ENCODE measurements around the gene HMCN1.
A peak's percentile ranks its signal among the peaks of the same experiment; 100 is the strongest.
"Not testable (repeated sequence)": the region's sequence is repeated elsewhere in the genome, so short reads cannot be mapped to it uniquely, and the experiment has no call there.

Gene HMCN1

GRCh38 chr1:186207391-186208085 is 473.3 kb downstream of the HMCN1 start:
- no peak overlapping the region for H3K27ac ChIP-seq (ENCODE audit: poor library complexity, severe bottlenecking)
- no peak overlapping the region for H3K4me3 ChIP-seq (ENCODE audit: severe bottlenecking)
- no peaks in the 10 kb centered on the region for H3K9me3 ChIP-seq (ENCODE audit: severe bottlenecking)
- TF ChIP-seq CTCF (IDR thresholded peaks at IDR 0.05; ENCODE audit: poor library complexity, severe bottlenecking) = no peak
- ATAC-seq (ENCODE audit: low read depth) (no peak), DNase-seq (ENCODE audit: low spot score) (no peak)
- H3K4me1 ChIP-seq (ENCODE audit: insufficient read depth, poor library complexity, severe bottlenecking) = no peaks in the 10 kb centered on the region
- H3K27me3 ChIP-seq (ENCODE audit: insufficient read depth, poor library complexity, severe bottlenecking) = no peaks in the 10 kb centered on the region
- H3K36me3 ChIP-seq (ENCODE audit: low read depth) = no peaks in the 10 kb centered on the region

DNA sequence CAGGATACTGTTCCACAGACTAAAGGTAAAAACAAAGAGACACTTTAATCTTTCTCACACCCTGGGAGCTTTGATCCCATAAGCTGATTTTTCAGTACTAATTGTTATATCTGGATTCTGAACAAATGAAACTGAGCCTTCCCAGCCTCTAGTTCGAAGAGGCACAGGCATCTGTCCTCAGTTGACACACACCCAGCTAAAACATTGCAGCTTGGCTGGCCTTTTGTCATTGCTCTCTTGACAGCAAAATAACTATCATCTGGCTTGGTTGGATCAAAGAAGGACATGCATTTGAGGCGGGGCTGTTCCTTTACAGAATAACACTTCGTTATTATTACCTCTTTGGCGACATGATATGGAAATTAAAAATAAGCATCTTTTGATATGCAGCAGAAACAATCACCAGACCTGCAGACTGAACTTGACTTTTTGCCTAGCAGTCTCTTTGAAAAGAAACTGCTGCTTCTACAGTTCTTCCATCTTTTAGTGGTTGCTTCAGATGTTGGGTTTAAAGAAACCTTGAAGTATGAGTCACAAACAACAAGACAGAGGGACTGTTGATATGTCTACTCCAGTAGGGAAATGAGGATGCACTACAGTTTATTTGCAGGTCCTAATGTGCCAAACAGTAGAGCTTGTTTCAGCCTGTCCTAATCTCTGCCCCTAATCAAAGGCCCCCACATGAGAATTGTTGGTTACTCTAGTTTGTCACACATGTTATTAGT is 474.4 kb downstream of the HMCN1 start:
- Histone ChIP-seq H3K4me1 (ENCODE audit: insufficient read depth, poor library complexity, severe bottlenecking) (no peaks in the 10 kb centered on the region), H3K36me3 (ENCODE audit: low read depth) (no peaks in the 10 kb centered on the region), H3K9me3 (ENCODE audit: severe bottlenecking) (no peaks in the 10 kb centered on the region), H3K27me3 (ENCODE audit: insufficient read depth, poor library complexity, severe bottlenecking) (no peaks in the 10 kb centered on the region), H3K27ac (ENCODE audit: poor library complexity, severe bottlenecking) (no peak overlapping the region), H3K4me3 (ENCODE audit: severe bottlenecking) (no peak overlapping the region)
- no peak for TF ChIP-seq CTCF (IDR thresholded peaks at IDR 0.05; ENCODE audit: poor library complexity, severe bottlenecking)
- DNase-seq (ENCODE audit: low spot score) (no peak), ATAC-seq (ENCODE audit: low read depth) (no peak)

- H3K9me3 ChIP-seq (ENCODE audit: severe bottlenecking) = no peaks in the 10 kb centered on the region
- no peak for ATAC-seq (ENCODE audit: low read depth)
- H3K4me3 ChIP-seq (ENCODE audit: severe bottlenecking) = no peak overlapping the region
- no peaks in the 10 kb centered on the region for H3K27me3 ChIP-seq (ENCODE audit: insufficient read depth, poor library complexity, severe bottlenecking)
- H3K36me3 ChIP-seq (ENCODE audit: low read depth) = no peaks in the 10 kb centered on the region
- no peaks in the 10 kb centered on the region for H3K4me1 ChIP-seq (ENCODE audit: insufficient read depth, poor library complexity, severe bottlenecking)
- DNase-seq (ENCODE audit: low spot score) = no peak
- H3K27ac ChIP-seq (ENCODE audit: poor library complexity, severe bottlenecking) = no peak overlapping the region
- no peak for TF ChIP-seq CTCF (IDR thresholded peaks at IDR 0.05; ENCODE audit: poor library complexity, severe bottlenecking)
Observed at GRCh38 chr1:186210258-186210657, 476.1 kb downstream of the HMCN1 start.

- H3K4me1 ChIP-seq (ENCODE audit: insufficient read depth, poor library complexity, severe bottlenecking); H3K4me3 ChIP-seq (ENCODE audit: severe bottlenecking); DNase-seq (ENCODE audit: low spot score); ATAC-seq (ENCODE audit: low read depth); H3K27me3 ChIP-seq (ENCODE audit: insufficient read depth, poor library complexity, severe bottlenecking); H3K9me3 ChIP-seq (ENCODE audit: severe bottlenecking); H3K27ac ChIP-seq (ENCODE audit: poor library complexity, severe bottlenecking); H3K36me3 ChIP-seq (ENCODE audit: low read depth): not testable (repeated sequence)
Observed at GRCh38 chr1:186211583-186211982, 477.4 kb downstream of the HMCN1 start.

DNA sequence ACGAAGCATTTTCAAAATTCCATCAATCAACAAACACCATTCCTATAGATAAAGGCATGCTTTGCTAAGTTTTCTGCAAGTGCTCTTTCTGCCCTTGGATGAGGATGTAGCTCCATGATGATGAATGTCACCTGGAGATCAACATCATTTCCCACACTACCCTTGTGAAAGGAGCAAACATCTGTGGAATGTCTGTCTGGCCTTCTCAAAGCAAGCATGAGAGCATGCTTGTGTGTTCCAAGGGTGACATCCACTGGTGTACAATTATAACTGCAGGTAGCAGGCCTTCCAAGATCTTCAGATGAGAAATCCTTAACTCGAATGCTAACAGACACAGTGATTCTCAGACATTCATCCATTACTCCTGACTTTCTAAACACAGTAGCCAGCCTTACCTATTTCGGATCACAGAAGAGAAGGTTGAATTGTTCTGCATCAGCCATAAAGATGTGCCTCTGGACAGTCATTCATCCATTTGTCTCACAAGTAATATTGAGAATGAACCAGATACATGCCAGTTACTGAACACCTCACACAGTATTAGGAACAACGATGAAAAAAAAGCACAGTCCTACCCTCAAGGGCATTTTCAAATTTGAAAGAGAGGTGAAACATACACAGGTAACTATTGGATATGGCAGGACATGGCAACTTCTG is 478.5 kb downstream of the HMCN1 start:
- Histone ChIP-seq H3K27ac (ENCODE audit: poor library complexity, severe bottlenecking) (no peak overlapping the region), H3K4me3 (ENCODE audit: severe bottlenecking) (no peak overlapping the region), H3K36me3 (ENCODE audit: low read depth) (no peaks in the 10 kb centered on the region), H3K27me3 (ENCODE audit: insufficient read depth, poor library complexity, severe bottlenecking) (no peaks in the 10 kb centered on the region), H3K9me3 (ENCODE audit: severe bottlenecking) (no peaks in the 10 kb centered on the region), H3K4me1 (ENCODE audit: insufficient read depth, poor library complexity, severe bottlenecking) (no peaks in the 10 kb centered on the region)
- peak; percentile 94 for ATAC-seq (ENCODE audit: low read depth)
- no peak for DNase-seq (ENCODE audit: low spot score)
- peak; percentile 95 for TF ChIP-seq CTCF (IDR thresholded peaks at IDR 0.05; ENCODE audit: poor library complexity, severe bottlenecking)

Measured in RWPE2 (cell line).